Endodermal cell (in vitro differentiated cells): ENCODE measurements around the gene CEBPE. TPM values are rescaled to one million over a fixed set of nuclear protein-coding genes. Genes with fewer than 3 reads are reported as not detected.

ENCODE experiments used
- DNase-seq: peaks from one replicate; pipeline ENCODE4 v3.0.0-alpha.2; 2017
- H3K27ac ChIP-seq: 2 replicates; pipeline ENCODE4 v1.5.1; 2013; ENCODE audit warnings: mild to moderate bottlenecking, low read depth, low read length, moderate library complexity
- H3K27me3 ChIP-seq: 2 replicates; pipeline ENCODE4 v1.6.1; 2013; ENCODE audit warnings: mild to moderate bottlenecking, low read length, moderate library complexity; ENCODE audit not compliant: insufficient read depth, control insufficient read depth, poor library complexity, severe bottlenecking
- H3K36me3 ChIP-seq: 2 replicates; pipeline ENCODE4 v1.7.0; 2013; ENCODE audit warnings: mild to moderate bottlenecking, low read length, moderate library complexity; ENCODE audit not compliant: control insufficient read depth, insufficient read depth
- H3K4me1 ChIP-seq: one replicate; pipeline ENCODE4 v1.7.0; 2013; ENCODE audit warnings: low read length; ENCODE audit not compliant: control insufficient read depth, insufficient read depth
- H3K4me3 ChIP-seq: 2 replicates; pipeline ENCODE4 v1.5.1; 2013; ENCODE audit warnings: mild to moderate bottlenecking, low read length, moderate library complexity
- H3K9ac ChIP-seq: 2 replicates; pipeline ENCODE4 v1.6.1; 2013; ENCODE audit warnings: mild to moderate bottlenecking, low read length, moderate library complexity; ENCODE audit not compliant: poor library complexity, severe bottlenecking; ENCODE audit errors: extremely low read depth
- H3K9me3 ChIP-seq: 2 replicates; pipeline ENCODE4 v1.6.1; 2013; ENCODE audit warnings: mild to moderate bottlenecking, low read length, moderate library complexity; ENCODE audit not compliant: control insufficient read depth
- H3K27ac Mint-ChIP-seq: 2 replicates; pipeline ENCODE4 v1.8.0; 2020; ENCODE audit warnings: mixed read lengths
- H3K27me3 Mint-ChIP-seq: 2 replicates; pipeline ENCODE4 v1.8.0; 2021; ENCODE audit warnings: mild to moderate bottlenecking, mixed read lengths; ENCODE audit not compliant: insufficient read depth
- H3K36me3 Mint-ChIP-seq: 2 replicates; pipeline ENCODE4 v1.8.0; 2020; ENCODE audit warnings: low read depth, mixed read lengths
- H3K4me1 Mint-ChIP-seq: 2 replicates; pipeline ENCODE4 v1.8.0; 2020; ENCODE audit warnings: mixed read lengths
- H3K4me3 Mint-ChIP-seq: 2 replicates; pipeline ENCODE4 v1.8.0; 2020; ENCODE audit warnings: mild to moderate bottlenecking, moderate library complexity, mixed read lengths
- H3K9me3 Mint-ChIP-seq: 2 replicates; pipeline ENCODE4 v1.8.0; 2020; ENCODE audit warnings: mild to moderate bottlenecking, mixed read lengths
- CTCF ChIP-seq: fragments of 200-600 bp; sonication (generic); conservative IDR thresholded peaks from 2 replicates; pipeline ENCODE4 v1.5.0; 2021; ENCODE audit warnings: antibody characterized with exemption, mild to moderate bottlenecking
- WGBS, 2 experiments: methylation state at CpG; one replicate each; pipeline versions ENCODE4 v1.1.5 to v1.1.7; 2013; ENCODE audit warnings: missing lambda C conversion rate in 2 of 2, mixed read lengths in 1 of 2; ENCODE audit not compliant: insufficient coverage in 1 of 2, insufficient read length in 1 of 2; 5-methylcytosine and 5-hydroxymethylcytosine counted together
- total RNA-seq, 2 donors: library from RNA; stranded (reverse); fragmentation: NEBNext Ultra II Directional in 1 of 2; extraction: Animal tissue kit (Norgen Biotek cat#: 25700) in 1 of 2; gene quantifications; 2 replicates in 1 of 2; 3 replicates in 1 of 2; pipeline ENCODE4 v1.2.1, GENCODE V29; 2021

The CEBPE gene
- total RNA-seq, 2 donors from 2014 or later, result not detected

- Mint-ChIP-seq H3K27ac (no peak overlapping the region), H3K27me3 (peaks cover 18% of the 10 kb centered on the region), H3K36me3 (no peaks in the 10 kb centered on the region), H3K4me1 (peaks cover 31% of the 10 kb centered on the region), H3K9me3 (peaks cover 5% of the 10 kb centered on the region), H3K4me3 (no peak overlapping the region)
- Histone ChIP-seq H3K4me1 (no peaks in the 10 kb centered on the region), H3K9me3 (no peaks in the 10 kb centered on the region), H3K9ac (no peak overlapping the region), H3K36me3 (no peaks in the 10 kb centered on the region), H3K4me3 (no peak overlapping the region), H3K27me3 (peaks cover 18% of the 10 kb centered on the region), H3K27ac (no peak overlapping the region)
- 77 to 90% methylated on average over 4 to 9 of the region's 10 CpGs for WGBS, 2 experiments
- TF ChIP-seq CTCF, result no peak
- no peak for DNase-seq
Measured at GRCh38 chr14:23113431-23114119, 5.5 kb downstream of the CEBPE start.

- Mint-ChIP-seq H3K4me1 (peaks cover 31% of the 10 kb centered on the region), H3K4me3 (peak overlapping the region; percentile 19), H3K9me3 (peaks cover 7% of the 10 kb centered on the region), H3K27ac (no peak overlapping the region), H3K36me3 (no peaks in the 10 kb centered on the region), H3K27me3 (peaks cover 15% of the 10 kb centered on the region)
- H3K9me3 ChIP-seq, result no peaks in the 10 kb centered on the region
- no peak for TF ChIP-seq CTCF
- H3K4me3 ChIP-seq, result no peak overlapping the region
- WGBS, 2 experiments, result 51 to 56% methylated on average over 6 to 12 of the region's 12 CpGs
- no peak overlapping the region for H3K27ac ChIP-seq
- H3K27me3 ChIP-seq, result peaks cover 18% of the 10 kb centered on the region
- no peaks in the 10 kb centered on the region for H3K36me3 ChIP-seq
- H3K9ac ChIP-seq, result no peak overlapping the region
- H3K4me1 ChIP-seq, result no peaks in the 10 kb centered on the region
- peak; percentile 75 for DNase-seq
Measured at GRCh38 chr14:23112359-23113178, 6.5 kb downstream of the CEBPE start.

- H3K27ac Mint-ChIP-seq, result no peak overlapping the region
- H3K4me1 Mint-ChIP-seq, result peaks cover 31% of the 10 kb centered on the region
- no peak for TF ChIP-seq CTCF
- H3K27me3 Mint-ChIP-seq, result peaks cover 13% of the 10 kb centered on the region
- H3K4me3 Mint-ChIP-seq, result no peak overlapping the region
- DNase-seq, result no peak
- H3K4me1 ChIP-seq, result no peaks in the 10 kb centered on the region
- H3K27me3 ChIP-seq, result peaks cover 18% of the 10 kb centered on the region
- no peak overlapping the region for H3K9ac ChIP-seq
- no peaks in the 10 kb centered on the region for H3K36me3 Mint-ChIP-seq
- H3K9me3 Mint-ChIP-seq, result peaks cover 7% of the 10 kb centered on the region
- 89 to 100% methylated on average over 1 to 5 of the region's 5 CpGs for WGBS, 2 experiments
- H3K9me3 ChIP-seq, result no peaks in the 10 kb centered on the region
- no peak overlapping the region for H3K27ac ChIP-seq
- no peak overlapping the region for H3K4me3 ChIP-seq
- H3K36me3 ChIP-seq, result no peaks in the 10 kb centered on the region
Measured at GRCh38 chr14:23110579-23111365, 8.3 kb downstream of the CEBPE start.
